HG03520 (cell line): ENCODE measurements around the gene CRISP3.
"Not testable (repeated sequence)": the region's sequence is repeated elsewhere in the genome, so short reads cannot be mapped to it uniquely, and the experiment has no call there.

Experiments used
- ATAC-seq: cut with Tn5 transposase; IDR thresholded peaks from one replicate; pipeline ENCODE4 v1.9.1; 2021; ENCODE audit warnings: mild to moderate bottlenecking, moderate library complexity; ENCODE audit not compliant: unreplicated experiment

The CRISP3 gene, protein sequence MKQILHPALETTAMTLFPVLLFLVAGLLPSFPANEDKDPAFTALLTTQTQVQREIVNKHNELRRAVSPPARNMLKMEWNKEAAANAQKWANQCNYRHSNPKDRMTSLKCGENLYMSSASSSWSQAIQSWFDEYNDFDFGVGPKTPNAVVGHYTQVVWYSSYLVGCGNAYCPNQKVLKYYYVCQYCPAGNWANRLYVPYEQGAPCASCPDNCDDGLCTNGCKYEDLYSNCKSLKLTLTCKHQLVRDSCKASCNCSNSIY

GRCh38 chr6:49744259-49744658 is at the start of gene CRISP3:
TSS of gene CRISP3 (minus strand) at chr6:49744388. CDS start at chr6:49744367, 21 bp downstream.
- ATAC-seq, result no peak

DNA sequence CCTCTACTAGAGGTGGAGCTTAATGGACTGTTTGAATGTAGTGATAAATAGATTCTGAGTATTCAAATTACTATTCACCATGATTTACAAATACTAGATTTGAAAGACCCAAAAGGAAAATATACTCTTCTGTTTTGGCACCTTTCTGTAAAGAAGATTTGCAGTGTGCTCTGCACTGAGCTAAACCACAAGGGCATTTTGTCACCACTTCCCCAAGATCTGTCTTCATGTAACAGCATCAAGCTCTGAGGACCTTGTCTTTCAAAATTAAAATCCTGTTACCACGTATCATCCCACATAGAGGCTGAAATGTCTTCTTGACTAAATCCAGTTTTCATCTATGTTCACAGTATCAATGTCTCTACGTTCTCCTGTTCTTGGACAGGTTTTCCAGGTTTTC is 46.2 kb upstream of the CRISP3 start:
- no peak for ATAC-seq

DNA sequence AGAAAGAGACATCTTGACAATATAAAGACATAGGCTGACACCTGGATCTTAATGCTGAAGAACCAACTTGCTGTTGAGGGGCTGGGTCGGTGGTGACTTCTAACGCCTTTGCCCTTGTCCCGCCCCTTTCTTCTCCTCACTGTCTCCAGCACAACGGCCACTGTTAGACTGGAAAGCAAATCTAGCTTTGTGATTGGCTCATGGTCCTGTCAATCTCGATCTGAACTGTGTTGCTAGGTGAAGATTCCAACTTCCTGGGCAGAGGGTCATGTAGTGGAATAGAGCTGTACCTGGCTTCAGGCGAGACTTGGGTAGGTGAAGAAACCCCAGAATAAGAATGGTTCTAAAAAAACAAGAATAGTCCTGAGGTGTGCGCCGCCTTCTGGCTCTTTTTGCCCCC is 43.0 kb upstream of the CRISP3 start, which contains the start of gene PGK2:
TSS of gene PGK2 (minus strand) at position 110 of the 400 bp plus-strand sequence. CDS start at position 12, 98 bp downstream.
- no peak for ATAC-seq

DNA sequence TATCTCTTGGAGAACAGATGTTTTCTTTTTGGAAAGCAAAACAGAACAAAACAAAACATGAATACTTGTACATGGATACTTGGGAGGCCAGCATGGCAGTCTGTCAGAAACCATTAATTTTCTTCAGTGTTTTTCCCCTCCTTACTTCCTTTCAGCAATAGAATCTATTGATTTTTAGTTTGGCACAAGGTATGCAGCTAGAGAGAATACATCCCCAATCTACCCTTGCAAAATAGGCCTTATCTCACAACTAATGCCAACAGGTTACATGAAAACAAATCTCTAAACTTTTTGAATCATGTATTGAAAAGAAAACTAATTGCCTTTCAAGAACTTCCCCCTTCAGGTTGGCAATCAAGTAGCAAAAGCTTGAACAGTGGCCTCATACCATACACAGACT is 40.1 kb upstream of the CRISP3 start:
- ATAC-seq, result no peak

DNA sequence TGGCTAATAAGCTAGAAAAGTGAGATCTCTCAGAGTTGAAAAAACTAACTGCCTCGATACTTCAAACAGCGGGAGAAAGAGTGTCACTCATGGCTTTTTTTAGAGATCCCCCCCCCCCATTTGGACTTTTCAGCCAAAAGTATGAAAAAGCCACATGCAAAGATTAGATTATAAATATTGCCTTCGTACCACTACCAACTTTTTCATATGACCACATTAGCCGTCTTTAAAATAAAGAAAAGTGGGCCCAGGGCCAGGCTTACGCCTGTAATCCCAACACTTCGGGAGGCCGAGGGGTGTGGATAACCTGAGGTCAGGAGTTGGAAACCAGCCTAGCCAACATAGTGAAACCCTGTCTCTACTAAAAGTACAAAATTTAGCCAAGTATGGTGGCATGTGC is 38.5 kb upstream of the CRISP3 start:
- no peak for ATAC-seq

DNA sequence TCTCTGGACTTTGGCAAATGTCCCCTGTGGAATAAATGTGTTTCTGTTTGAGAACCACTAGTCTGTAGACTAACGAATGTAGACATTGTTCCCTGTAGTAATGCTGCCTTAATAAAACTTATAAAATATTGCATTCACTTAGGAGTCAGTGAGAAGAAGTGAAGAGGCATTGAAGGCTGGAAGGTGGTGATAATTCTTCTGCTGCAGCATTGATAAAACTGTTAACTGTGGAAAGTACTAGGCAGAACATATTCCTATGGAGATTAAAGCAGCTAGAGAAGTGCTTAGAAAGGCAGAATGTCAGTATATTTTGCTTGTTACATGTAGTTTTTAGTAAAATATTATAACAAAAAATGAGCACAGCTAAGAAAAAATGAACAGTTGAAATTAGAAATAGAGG is 38.1 kb upstream of the CRISP3 start:
- ATAC-seq, result no peak

DNA sequence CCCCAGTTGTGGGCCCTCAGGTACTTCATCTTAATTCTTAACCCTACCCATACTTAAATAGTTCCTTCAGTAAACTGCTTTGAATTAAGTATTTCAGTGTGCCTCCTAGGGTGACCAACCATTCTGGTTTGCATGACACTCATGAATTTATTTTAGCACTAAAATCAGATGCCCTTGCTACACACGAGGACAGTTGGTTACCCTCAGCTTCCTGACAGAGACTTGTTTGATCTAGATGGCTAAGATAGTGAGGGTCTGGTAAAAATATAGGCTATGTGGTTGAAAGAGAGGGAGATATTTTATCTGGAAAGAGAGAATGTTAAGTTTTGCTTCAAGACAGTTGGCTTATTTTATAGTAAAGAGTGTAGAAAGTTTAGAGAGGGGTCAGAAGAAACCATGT is 32.3 kb upstream of the CRISP3 start:
- no peak for ATAC-seq

DNA sequence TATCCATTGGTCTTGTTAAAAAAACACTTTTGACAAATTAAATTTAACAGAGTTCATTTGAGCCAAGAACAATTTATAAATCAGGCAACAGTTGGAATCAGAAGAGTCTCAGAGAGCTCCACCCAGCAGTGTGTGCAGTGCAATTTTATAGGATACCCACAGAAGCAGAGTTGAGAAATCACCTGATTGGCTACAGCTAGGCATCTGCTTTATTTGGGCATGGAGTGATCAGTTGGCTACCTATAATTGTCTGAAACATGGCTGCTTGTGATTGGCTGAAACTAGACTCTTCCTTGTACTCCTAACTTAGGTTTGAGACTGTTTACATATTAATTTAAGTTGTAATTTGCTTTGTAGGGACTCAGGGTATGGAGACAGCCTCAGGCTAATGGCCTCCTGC is 30.9 kb upstream of the CRISP3 start:
- ATAC-seq, result no peak

GRCh38 chr6:49772285-49772684 is 28.1 kb upstream of the CRISP3 start:
- no peak for ATAC-seq

- no peak for ATAC-seq
Observed at GRCh38 chr6:49766762-49767161, 22.6 kb upstream of the CRISP3 start.

DNA sequence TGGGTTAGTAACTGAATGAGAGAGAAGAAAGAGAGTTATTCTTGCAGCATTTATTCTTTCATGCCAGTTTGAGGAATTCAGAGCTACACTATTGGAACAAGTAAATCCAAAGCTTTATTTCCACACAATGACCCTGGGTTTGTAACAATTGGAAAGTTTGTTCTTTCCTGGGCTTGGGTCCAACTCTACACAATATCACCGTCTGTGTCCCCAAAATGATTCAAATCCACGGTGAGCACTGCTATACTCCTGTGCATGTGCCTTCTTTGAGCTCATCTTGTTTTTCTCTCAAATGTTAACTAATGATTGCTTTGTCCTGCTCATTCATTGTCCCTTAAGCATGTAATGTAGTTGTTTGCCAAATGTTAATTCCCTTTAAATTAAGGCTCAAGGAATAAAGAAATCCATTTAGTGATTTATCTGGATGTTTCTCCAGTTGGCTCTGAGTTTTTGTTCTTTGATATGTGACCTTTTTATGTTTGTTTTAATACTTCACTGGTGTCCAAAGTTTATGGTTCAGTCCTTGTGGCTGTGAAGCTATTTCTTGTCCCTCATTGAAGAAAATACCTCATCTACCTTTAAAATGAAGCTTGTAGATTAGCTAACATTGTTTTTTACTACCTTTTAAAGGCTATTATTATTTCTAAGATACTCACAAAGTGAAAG is 20.5 kb upstream of the CRISP3 start:
- ATAC-seq, result no peak

GRCh38 chr6:49743429-49743828 is 759 bp downstream of the CRISP3 start:
- no peak for ATAC-seq

DNA sequence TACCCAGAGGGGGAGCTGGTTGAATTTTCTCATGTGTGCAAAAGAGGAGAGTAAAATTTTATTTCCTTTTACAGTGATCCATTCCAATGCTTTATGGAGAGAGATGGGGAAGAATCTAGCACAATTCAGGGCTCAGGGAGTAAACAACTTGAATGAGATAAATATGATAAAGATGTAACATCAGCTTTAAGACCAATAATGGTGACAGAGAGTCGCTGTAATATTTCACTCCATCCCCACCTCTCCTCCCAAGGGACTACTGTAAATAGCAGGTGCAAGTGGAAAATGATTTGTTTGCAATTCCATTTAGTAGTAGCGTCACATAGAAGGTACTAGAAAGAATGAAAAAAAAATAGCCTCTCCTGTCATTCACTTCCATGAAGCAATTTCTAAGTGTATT is 4.8 kb downstream of the CRISP3 start:
- ATAC-seq, result no peak

DNA sequence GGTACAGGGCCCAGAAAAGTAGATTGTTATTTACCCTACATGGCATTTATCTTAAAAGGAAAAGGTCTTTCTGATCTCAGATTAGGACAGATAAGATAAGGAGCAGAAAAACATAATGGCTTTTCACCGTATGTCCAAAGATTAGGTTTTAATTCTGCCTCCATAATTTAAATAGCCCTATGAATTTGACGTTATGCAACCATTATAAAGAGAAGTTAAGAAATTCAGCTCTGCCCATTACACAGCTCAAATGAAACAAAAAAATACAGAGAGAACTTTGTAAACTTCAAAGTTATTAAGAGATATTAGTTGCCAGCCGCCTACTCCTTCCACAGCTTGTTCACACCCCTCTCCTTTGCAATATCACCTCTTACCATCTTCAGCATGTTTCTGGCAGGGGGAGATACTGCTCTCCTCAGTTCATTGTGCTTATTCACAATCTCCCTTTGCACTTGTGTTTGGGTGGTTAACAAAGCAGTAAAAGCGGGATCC is 8.1 kb downstream of the CRISP3 start:
- no peak for ATAC-seq

DNA sequence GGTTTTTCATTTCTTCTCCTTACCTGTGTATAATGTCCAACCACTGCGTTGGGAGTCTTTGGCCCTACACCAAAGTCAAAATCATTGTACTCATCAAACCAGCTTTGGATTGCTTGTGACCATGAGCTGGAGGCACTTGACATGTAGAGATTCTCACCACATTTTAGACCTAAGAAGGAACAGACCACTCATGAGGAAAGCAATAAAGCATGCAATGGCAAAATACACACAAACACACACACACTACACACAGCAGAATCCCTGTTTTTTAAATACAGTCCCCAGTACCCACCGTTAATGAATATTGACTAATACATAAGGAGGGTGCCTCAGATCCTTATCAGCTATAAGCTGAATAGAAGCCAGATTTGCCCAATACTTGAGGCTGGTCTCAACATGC is 10.5 kb downstream of the CRISP3 start:
- ATAC-seq, result no peak

- no peak for ATAC-seq
Observed at GRCh38 chr6:49732781-49733180, 11.4 kb downstream of the CRISP3 start.

- no peak for ATAC-seq
Observed at GRCh38 chr6:49730251-49730650, 13.9 kb downstream of the CRISP3 start.

GRCh38 chr6:49723917-49724316 is 20.3 kb downstream of the CRISP3 start:
- not testable (repeated sequence) for ATAC-seq

DNA sequence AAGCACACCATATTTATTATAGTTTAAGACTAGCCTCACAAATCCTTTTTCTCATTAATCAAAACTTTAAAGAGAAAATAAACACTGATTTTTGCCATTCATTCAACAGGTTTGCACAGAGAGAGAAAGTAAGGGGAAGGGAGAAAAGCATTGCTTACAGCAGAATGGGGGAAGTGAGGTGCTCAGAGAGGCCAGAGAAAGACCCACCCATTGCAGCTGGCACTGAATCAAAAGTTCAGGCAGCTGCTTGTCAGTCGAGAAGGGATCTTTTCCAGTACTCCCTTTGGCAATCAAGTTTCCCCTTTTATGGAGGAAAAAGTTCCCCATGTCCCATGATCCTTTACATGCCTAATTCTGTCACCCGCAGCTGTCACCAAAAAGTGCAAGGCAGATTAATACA is 22.9 kb downstream of the CRISP3 start:
- ATAC-seq, result no peak

GRCh38 chr6:49720372-49720771 is 23.8 kb downstream of the CRISP3 start:
- ATAC-seq, result no peak

- ATAC-seq, result no peak
Observed at GRCh38 chr6:49713346-49713745, 30.8 kb downstream of the CRISP3 start, which contains the start of gene CRISP2. TSS of gene CRISP2 (minus strand) at chr6:49713543. CDS start at chr6:49709196, 4,347 bp downstream.

- no peak for ATAC-seq
Observed at GRCh38 chr6:49698478-49698877, 45.7 kb downstream of the CRISP3 start.
